ENCODE results near the gene RPP21.
"Not testable (repeated sequence)": the region's sequence is repeated elsewhere in the genome, so short reads cannot be mapped to it uniquely, and the experiment has no call there.

Gene RPP21

GRCh38 chr6:30357678-30358540 is 13.0 kb downstream of the RPP21 start:
- Histone ChIP-seq H3K4me3 (ENCODE audit: low read depth, low read length) (peak overlapping the region; percentile 86), H3K36me3 (ENCODE audit: control insufficient read depth, insufficient read depth, low read length) (no peaks in the 10 kb centered on the region)

GRCh38 chr6:30359276-30359675 is 14.3 kb downstream of the RPP21 start:
- peaks cover 4% of the 10 kb centered on the region for H3K4me1 ChIP-seq (ENCODE audit: control insufficient read depth, insufficient read depth, low read length)
- no peak overlapping the region for H3K9ac ChIP-seq (ENCODE audit: low read depth, low read length)
- no peak overlapping the region for H3K4me3 ChIP-seq (ENCODE audit: low read depth, low read length)
- H3K9me3 ChIP-seq (ENCODE audit: control insufficient read depth, insufficient read depth, low read length) = no peaks in the 10 kb centered on the region
- no peaks in the 10 kb centered on the region for H3K36me3 ChIP-seq (ENCODE audit: control insufficient read depth, insufficient read depth, low read length)
- peaks cover 38% of the 10 kb centered on the region for H3K27me3 ChIP-seq (ENCODE audit: control insufficient read depth, insufficient read depth, low read length)

More at GRCh38 chr6:30357678-30358540, 13.0 kb downstream of the RPP21 start:
- no peaks in the 10 kb centered on the region for H3K4me1 ChIP-seq (ENCODE audit: control insufficient read depth, insufficient read depth, low read length)
- H3K9me3 ChIP-seq (ENCODE audit: control insufficient read depth, insufficient read depth, low read length) = no peaks in the 10 kb centered on the region
- H3K27me3 ChIP-seq (ENCODE audit: control insufficient read depth, insufficient read depth, low read length) = peaks cover 40% of the 10 kb centered on the region
- H3K9ac ChIP-seq (ENCODE audit: low read depth, low read length) = peak overlapping the region; percentile 72

DNA sequence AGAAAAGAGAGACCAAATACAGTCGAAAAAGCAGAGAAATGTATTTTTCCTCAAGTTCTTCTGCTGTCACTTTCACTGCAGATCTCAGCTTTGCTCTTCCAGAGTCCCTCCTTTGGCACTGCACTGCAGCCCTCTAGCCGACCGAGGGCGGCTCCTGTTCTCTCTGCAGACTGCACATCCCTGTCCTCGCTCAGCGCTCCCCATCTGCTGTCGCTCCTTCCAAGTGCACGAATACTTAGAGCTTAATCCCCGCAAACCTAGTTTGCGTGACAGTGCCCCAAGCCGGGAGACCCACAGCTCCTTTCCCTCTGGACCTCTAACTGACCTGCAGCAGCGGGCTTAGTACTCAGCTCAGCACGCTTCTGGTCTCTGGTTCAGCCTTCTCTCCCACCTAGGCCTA is 15.2 kb downstream of the RPP21 start:
- Histone ChIP-seq H3K4me1 (ENCODE audit: control insufficient read depth, insufficient read depth, low read length) (peaks cover 4% of the 10 kb centered on the region), H3K9ac (ENCODE audit: low read depth, low read length) (no peak overlapping the region), H3K36me3 (ENCODE audit: control insufficient read depth, insufficient read depth, low read length) (no peaks in the 10 kb centered on the region), H3K9me3 (ENCODE audit: control insufficient read depth, insufficient read depth, low read length) (no peaks in the 10 kb centered on the region), H3K4me3 (ENCODE audit: low read depth, low read length) (no peak overlapping the region), H3K27me3 (ENCODE audit: control insufficient read depth, insufficient read depth, low read length) (peaks cover 38% of the 10 kb centered on the region)

DNA sequence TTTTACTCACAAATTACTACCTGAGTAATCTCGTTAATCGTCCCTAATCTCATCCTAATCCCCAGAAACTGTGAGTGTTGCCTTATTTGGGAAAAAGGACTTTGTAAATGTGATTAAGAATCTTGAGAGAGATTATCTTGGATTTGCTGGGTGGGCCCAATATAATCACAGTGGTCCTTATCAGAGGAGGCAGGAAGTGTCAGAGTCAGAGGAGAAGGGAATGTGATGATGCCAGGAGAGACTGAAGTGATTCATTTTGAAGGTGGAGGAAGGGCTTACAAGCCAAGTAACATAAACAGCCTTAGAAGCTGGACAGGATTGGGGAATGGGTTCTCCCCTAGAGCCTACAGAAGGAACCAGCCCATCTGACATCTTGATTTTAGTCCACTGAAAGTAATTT is 16.7 kb downstream of the RPP21 start:
- peaks cover 42% of the 10 kb centered on the region for H3K27me3 ChIP-seq (ENCODE audit: control insufficient read depth, insufficient read depth, low read length)
- peaks cover 4% of the 10 kb centered on the region for H3K4me1 ChIP-seq (ENCODE audit: control insufficient read depth, insufficient read depth, low read length)
- no peak overlapping the region for H3K4me3 ChIP-seq (ENCODE audit: low read depth, low read length)
- H3K36me3 ChIP-seq (ENCODE audit: control insufficient read depth, insufficient read depth, low read length) = no peaks in the 10 kb centered on the region
- no peak overlapping the region for H3K9ac ChIP-seq (ENCODE audit: low read depth, low read length)
- no peaks in the 10 kb centered on the region for H3K9me3 ChIP-seq (ENCODE audit: control insufficient read depth, insufficient read depth, low read length)

GRCh38 chr6:30363459-30363858 is 18.5 kb downstream of the RPP21 start:
- H3K9ac ChIP-seq (ENCODE audit: low read depth, low read length) = no peak overlapping the region
- peaks cover 40% of the 10 kb centered on the region for H3K27me3 ChIP-seq (ENCODE audit: control insufficient read depth, insufficient read depth, low read length)
- H3K9me3 ChIP-seq (ENCODE audit: control insufficient read depth, insufficient read depth, low read length) = no peaks in the 10 kb centered on the region
- H3K4me3 ChIP-seq (ENCODE audit: low read depth, low read length) = no peak overlapping the region
- peaks cover 4% of the 10 kb centered on the region for H3K4me1 ChIP-seq (ENCODE audit: control insufficient read depth, insufficient read depth, low read length)
- no peaks in the 10 kb centered on the region for H3K36me3 ChIP-seq (ENCODE audit: control insufficient read depth, insufficient read depth, low read length)

DNA sequence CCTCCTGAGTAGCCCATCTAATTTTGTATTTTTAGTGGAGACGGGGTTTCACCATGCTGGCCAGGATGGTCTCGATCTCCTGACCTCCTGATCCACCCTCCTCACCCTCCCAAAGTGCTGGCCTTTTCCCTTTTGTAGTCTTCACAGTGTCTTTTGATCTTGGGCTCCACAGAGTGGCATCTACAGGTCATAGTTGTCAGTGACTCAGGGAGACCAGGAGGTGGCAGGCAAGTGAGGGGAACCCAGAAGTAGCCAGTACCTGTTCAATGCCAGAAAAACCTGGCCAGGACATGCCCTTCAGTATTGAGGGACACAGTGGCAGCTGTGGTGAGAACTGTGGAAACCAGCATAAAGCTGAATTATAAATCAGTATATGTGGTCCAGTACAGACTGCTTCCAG is 19.6 kb downstream of the RPP21 start:
- no peaks in the 10 kb centered on the region for H3K36me3 ChIP-seq (ENCODE audit: control insufficient read depth, insufficient read depth, low read length)
- no peak overlapping the region for H3K9ac ChIP-seq (ENCODE audit: low read depth, low read length)
- H3K4me1 ChIP-seq (ENCODE audit: control insufficient read depth, insufficient read depth, low read length) = peaks cover 4% of the 10 kb centered on the region
- no peak overlapping the region for H3K4me3 ChIP-seq (ENCODE audit: low read depth, low read length)
- H3K27me3 ChIP-seq (ENCODE audit: control insufficient read depth, insufficient read depth, low read length) = peaks cover 29% of the 10 kb centered on the region
- H3K9me3 ChIP-seq (ENCODE audit: control insufficient read depth, insufficient read depth, low read length) = no peaks in the 10 kb centered on the region

- H3K9ac ChIP-seq (ENCODE audit: low read depth, low read length); H3K4me3 ChIP-seq (ENCODE audit: low read depth, low read length); H3K36me3 ChIP-seq (ENCODE audit: control insufficient read depth, insufficient read depth, low read length); H3K9me3 ChIP-seq (ENCODE audit: control insufficient read depth, insufficient read depth, low read length); H3K4me1 ChIP-seq (ENCODE audit: control insufficient read depth, insufficient read depth, low read length): not testable (repeated sequence)
- H3K27me3 ChIP-seq (ENCODE audit: control insufficient read depth, insufficient read depth, low read length) = peaks cover 12% of the 10 kb centered on the region
Measured at GRCh38 chr6:30369280-30369679, 24.3 kb downstream of the RPP21 start.

- H3K4me1 ChIP-seq (ENCODE audit: control insufficient read depth, insufficient read depth, low read length) = no peaks in the 10 kb centered on the region
- peaks cover 11% of the 10 kb centered on the region for H3K27me3 ChIP-seq (ENCODE audit: control insufficient read depth, insufficient read depth, low read length)
- no peak overlapping the region for H3K4me3 ChIP-seq (ENCODE audit: low read depth, low read length)
- H3K9me3 ChIP-seq (ENCODE audit: control insufficient read depth, insufficient read depth, low read length) = no peaks in the 10 kb centered on the region
- no peak overlapping the region for H3K9ac ChIP-seq (ENCODE audit: low read depth, low read length)
- H3K36me3 ChIP-seq (ENCODE audit: control insufficient read depth, insufficient read depth, low read length) = no peaks in the 10 kb centered on the region
Measured at GRCh38 chr6:30378290-30378937, 33.5 kb downstream of the RPP21 start.

DNA sequence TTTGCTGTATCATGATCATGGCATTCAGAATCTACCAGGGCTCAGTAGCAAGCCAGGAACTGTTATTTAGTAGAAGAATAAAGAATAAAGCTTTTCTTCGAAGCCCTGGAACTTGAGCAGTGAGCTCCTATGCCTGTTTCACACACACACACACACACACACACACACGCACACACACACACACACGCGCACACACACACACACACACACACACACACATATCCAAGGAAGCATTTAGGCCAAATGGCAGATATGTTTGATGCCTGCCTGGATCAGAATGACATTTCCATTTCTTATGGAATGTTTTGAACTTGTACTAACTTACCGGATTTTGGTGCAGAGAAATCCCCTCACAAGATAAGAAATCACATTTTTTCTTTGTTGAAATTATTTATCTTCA is 35.5 kb downstream of the RPP21 start:
- Histone ChIP-seq H3K4me3 (ENCODE audit: low read depth, low read length) (no peak overlapping the region), H3K27me3 (ENCODE audit: control insufficient read depth, insufficient read depth, low read length) (peaks cover 13% of the 10 kb centered on the region), H3K9me3 (ENCODE audit: control insufficient read depth, insufficient read depth, low read length) (no peaks in the 10 kb centered on the region), H3K9ac (ENCODE audit: low read depth, low read length) (no peak overlapping the region), H3K4me1 (ENCODE audit: control insufficient read depth, insufficient read depth, low read length) (no peaks in the 10 kb centered on the region), H3K36me3 (ENCODE audit: control insufficient read depth, insufficient read depth, low read length) (no peaks in the 10 kb centered on the region)

DNA sequence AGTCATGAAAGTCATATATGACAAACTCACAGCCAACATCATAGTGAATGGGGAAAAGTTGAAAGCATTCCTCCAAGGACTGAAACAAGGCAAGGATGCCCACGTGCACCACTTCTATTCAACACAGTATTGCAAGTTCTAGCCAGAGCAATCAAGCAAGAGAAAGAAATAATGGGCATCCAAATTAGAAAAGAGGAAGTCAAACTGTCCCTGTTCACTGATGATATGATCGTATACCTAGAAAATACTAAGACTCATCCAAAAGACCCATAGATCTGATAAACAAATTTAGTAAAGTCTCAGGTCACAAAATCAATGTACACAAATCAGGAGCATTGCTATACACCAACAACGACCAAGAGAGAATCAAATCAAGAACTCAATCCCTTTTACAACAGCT is 41.2 kb downstream of the RPP21 start:
- H3K4me1 ChIP-seq (ENCODE audit: control insufficient read depth, insufficient read depth, low read length) = peaks cover 2% of the 10 kb centered on the region
- no peak overlapping the region for H3K9ac ChIP-seq (ENCODE audit: low read depth, low read length)
- no peaks in the 10 kb centered on the region for H3K36me3 ChIP-seq (ENCODE audit: control insufficient read depth, insufficient read depth, low read length)
- no peaks in the 10 kb centered on the region for H3K9me3 ChIP-seq (ENCODE audit: control insufficient read depth, insufficient read depth, low read length)
- no peak overlapping the region for H3K4me3 ChIP-seq (ENCODE audit: low read depth, low read length)
- H3K27me3 ChIP-seq (ENCODE audit: control insufficient read depth, insufficient read depth, low read length) = peaks cover 24% of the 10 kb centered on the region

- H3K27me3 ChIP-seq (ENCODE audit: control insufficient read depth, insufficient read depth, low read length) = peaks cover 22% of the 10 kb centered on the region
- H3K4me3 ChIP-seq (ENCODE audit: low read depth, low read length) = no peak overlapping the region
- H3K36me3 ChIP-seq (ENCODE audit: control insufficient read depth, insufficient read depth, low read length) = no peaks in the 10 kb centered on the region
- H3K9me3 ChIP-seq (ENCODE audit: control insufficient read depth, insufficient read depth, low read length) = no peaks in the 10 kb centered on the region
- no peak overlapping the region for H3K9ac ChIP-seq (ENCODE audit: low read depth, low read length)
- H3K4me1 ChIP-seq (ENCODE audit: control insufficient read depth, insufficient read depth, low read length) = peaks cover 7% of the 10 kb centered on the region
Measured at GRCh38 chr6:30391240-30391639, 46.3 kb downstream of the RPP21 start.

- H3K27me3 ChIP-seq (ENCODE audit: control insufficient read depth, insufficient read depth, low read length) = peaks cover 17% of the 10 kb centered on the region
Measured at GRCh38 chr6:30394139-30394538, 49.2 kb downstream of the RPP21 start.

More at GRCh38 chr6:30394139-30394538, 49.2 kb downstream of the RPP21 start:
- H3K9me3 ChIP-seq (ENCODE audit: control insufficient read depth, insufficient read depth, low read length) = no peaks in the 10 kb centered on the region
- H3K9ac ChIP-seq (ENCODE audit: low read depth, low read length) = no peak overlapping the region
- no peak overlapping the region for H3K4me3 ChIP-seq (ENCODE audit: low read depth, low read length)
- H3K36me3 ChIP-seq (ENCODE audit: control insufficient read depth, insufficient read depth, low read length) = no peaks in the 10 kb centered on the region
- peaks cover 7% of the 10 kb centered on the region for H3K4me1 ChIP-seq (ENCODE audit: control insufficient read depth, insufficient read depth, low read length)

Data from iPS-15b (cell line).